Heart right ventricle (tissue), 16 donors: ENCODE measurements around the gene PBRM1. TPM values are rescaled to one million over a fixed set of nuclear protein-coding genes. Genes with fewer than 3 reads are reported as not detected.

ENCODE experiments used
- ATAC-seq, 8 donors: fragments of 200-7000 bp; cut with Tn5 transposase; one replicate each; pipeline ENCODE4 v1.9.1; 2020; ENCODE audit warnings: mild to moderate bottlenecking in 8 of 8, moderate library complexity in 8 of 8, moderate number of reproducible peaks in 1 of 8
- DNase-seq, 2 donors: peaks; one replicate each; pipeline ENCODE4 v3.0.0-alpha.2; 2020
- H3K27ac ChIP-seq, 10 donors: fragments of 200-600 bp; sonication (generic) in 2 of 10; one replicate each; pipeline versions ENCODE4 v1.5.0 to v1.8.0; 2020 to 2022; ENCODE audit warnings: mild to moderate bottlenecking in 3 of 10
- H3K27me3 ChIP-seq, 7 donors: fragments of 200-600 bp; one replicate each; pipeline ENCODE4 v1.8.0; 2021 to 2022; ENCODE audit warnings: mild to moderate bottlenecking in 2 of 7
- H3K36me3 ChIP-seq, 9 donors: fragments of 200-600 bp; sonication (generic) in 1 of 9; one replicate each; pipeline versions ENCODE4 v1.5.0 to v1.8.0; 2020 to 2022; ENCODE audit warnings: mild to moderate bottlenecking in 2 of 9
- H3K4me1 ChIP-seq, 9 donors: fragments of 200-600 bp; sonication (generic) in 1 of 9; one replicate each; pipeline versions ENCODE4 v1.5.0 to v1.8.0; 2020 to 2022; ENCODE audit warnings: mild to moderate bottlenecking in 4 of 9
- H3K4me3 ChIP-seq, 10 donors: fragments of 200-600 bp; sonication (generic) in 2 of 10; one replicate each; pipeline versions ENCODE4 v1.5.0 to v1.8.0; 2020 to 2022; ENCODE audit warnings: mild to moderate bottlenecking in 7 of 10, moderate library complexity in 2 of 10
- H3K9me3 ChIP-seq, 11 donors: fragments of 200-600 bp in 10 of 11; sonication (generic) in 2 of 11; one replicate each; pipeline versions ENCODE4 v1.5.0 to v1.8.0; 2013 to 2022; ENCODE audit warnings: mild to moderate bottlenecking in 2 of 11, control low read depth in 1 of 11, moderate library complexity in 1 of 11
- WGBS, 2 donors: extraction: QIAGEN DNeasy Blood & Tissue Kit; methylation state at CpG; one replicate each; pipeline ENCODE4 v1.1.7; 2013; ENCODE audit warnings: inconsistent platforms in 1 of 2; 5-methylcytosine and 5-hydroxymethylcytosine counted together
- intact Hi-C, 10 donors: fragments of 100-400 bp; cut with DNase I; formaldehyde crosslinking; loops; one replicate each; pipeline versions ENCODE4 v1.11.1 to v1.14.2; 2022
- polyA plus RNA-seq, 2 donors: library from polyadenylated mRNA; stranded (reverse); fragments of 200-250 nt; gene quantifications; one replicate each; pipeline ENCODE4 v1.2.3, GENCODE V29; 2013
- total RNA-seq, 10 donors: library from RNA; stranded (reverse); fragmentation: NEBNext Ultra II Directional in 3 of 10; extraction: Animal tissue kit (Norgen Biotek cat#: 25700) in 3 of 10; gene quantifications; one replicate each; pipeline versions ENCODE4 v1.2.1 to v1.2.4, GENCODE V29; 2021 to 2023
- TF ChIP-seq, protein P1 (sequence below), 9 donors: fragments of 200-600 bp; sonication (generic) in 2 of 9; IDR thresholded peaks; one replicate each; pipeline versions ENCODE4 v1.5.0 to v1.8.0; 2021 to 2022; ENCODE audit warnings: antibody characterized with exemption in 9 of 9, mild to moderate bottlenecking in 5 of 9, moderate library complexity in 1 of 9
- donor health status: Arrhythmogenic right ventricular cardiomyopathy.
- donor health status: ischemic (EF 13 %, LVEDD 7.1; RV severe dilation, severe dysfunction).
- donor health status: healthy with polysubstance abuse.
- donor health status: DM: no; HTN: yes; CAD: no.
- donor health status: DM: no; HTN: no; CAD: no.
- donor health status: ischemic (EF 25% LVEDD 6.9; RV normal size, moderate dysfunction).
- donor health status: ischemic (EF 25% LVEDD 5.7; RV mildly dilated, moderate dysfunction).
- donor health status: healthy.
- donor health status: DM: yes; HTN: yes; CAD: no.
- donor health status: Ischemic cardiomyopathy.
- donor health status: ischemic (EF 35%, LVEDD 5.7; RV mildly dilated, moderate dysfunction).
- donor health status: nonischemic (EF 11% LVEDD 7.7; RV severe dilation, severe dysfunction).
- donor health status: DM: yes; HTN: yes; CAD: no.
- donor health status: PGD.
- donor health status: ischemic (EF 29% LVEDD 5.4; RV normal size, mild dysfunction).
- donor health status: nonischemic (EF 23%, LVEDD 6.1; RV moderate dilation, normal function).

Gene PBRM1
- total and polyA plus RNA-seq, 12 donors: 6.0 to 63.9 (median 50.8) TPM

GRCh38 chr3:52524258-52524751 is 161.4 kb downstream of the PBRM1 start:
- Histone ChIP-seq H3K4me1 (peaks cover 20 to 51% (median 35%) of the 10 kb centered on the region in 9 donors), H3K27me3 (no peaks in the 10 kb centered on the region), H3K27ac (peak overlapping the region; percentile 56 to 91 (median 80)), H3K9me3 (no peaks in the 10 kb centered on the region), H3K36me3 (peaks cover 0 to 98% (median 19%) of the 10 kb centered on the region in 9 donors), H3K4me3 (no peak overlapping the region)
- ATAC-seq: no peak
- DNase-seq: no peak
- TF ChIP-seq, protein P1, sequence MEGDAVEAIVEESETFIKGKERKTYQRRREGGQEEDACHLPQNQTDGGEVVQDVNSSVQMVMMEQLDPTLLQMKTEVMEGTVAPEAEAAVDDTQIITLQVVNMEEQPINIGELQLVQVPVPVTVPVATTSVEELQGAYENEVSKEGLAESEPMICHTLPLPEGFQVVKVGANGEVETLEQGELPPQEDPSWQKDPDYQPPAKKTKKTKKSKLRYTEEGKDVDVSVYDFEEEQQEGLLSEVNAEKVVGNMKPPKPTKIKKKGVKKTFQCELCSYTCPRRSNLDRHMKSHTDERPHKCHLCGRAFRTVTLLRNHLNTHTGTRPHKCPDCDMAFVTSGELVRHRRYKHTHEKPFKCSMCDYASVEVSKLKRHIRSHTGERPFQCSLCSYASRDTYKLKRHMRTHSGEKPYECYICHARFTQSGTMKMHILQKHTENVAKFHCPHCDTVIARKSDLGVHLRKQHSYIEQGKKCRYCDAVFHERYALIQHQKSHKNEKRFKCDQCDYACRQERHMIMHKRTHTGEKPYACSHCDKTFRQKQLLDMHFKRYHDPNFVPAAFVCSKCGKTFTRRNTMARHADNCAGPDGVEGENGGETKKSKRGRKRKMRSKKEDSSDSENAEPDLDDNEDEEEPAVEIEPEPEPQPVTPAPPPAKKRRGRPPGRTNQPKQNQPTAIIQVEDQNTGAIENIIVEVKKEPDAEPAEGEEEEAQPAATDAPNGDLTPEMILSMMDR (IDR thresholded peaks at IDR 0.05): no peak
- WGBS, 2 donors: 93% methylated on average over 18 of the region's 18 CpGs
- intact Hi-C loops: loop anchor here in 1 of 10 donors (5.0 kb wide), 1 partner anchor 42 kb away; no protein-coding TSS in a partner anchor

GRCh38 chr3:52523386-52524257 is 162.1 kb downstream of the PBRM1 start:
- Histone ChIP-seq H3K27ac (peak overlapping the region in 1 of 10 donors; percentile 91), H3K36me3 (peaks cover 0 to 100% (median 19%) of the 10 kb centered on the region in 9 donors), H3K27me3 (no peaks in the 10 kb centered on the region), H3K4me3 (no peak overlapping the region), H3K9me3 (no peaks in the 10 kb centered on the region), H3K4me1 (peaks cover 19 to 44% (median 29%) of the 10 kb centered on the region in 9 donors)
- peak in 1 of 2 donors; percentile 16 for DNase-seq
- no peak for ATAC-seq
- 96 to 97% methylated on average over 26 of the region's 26 CpGs for WGBS, 2 donors
- TF ChIP-seq, protein P1 (IDR thresholded peaks at IDR 0.05): no peak
- intact Hi-C loops: loop anchor here in 1 of 10 donors (5.0 kb wide), 1 partner anchor 41 kb away; no protein-coding TSS in a partner anchor

- H3K36me3 ChIP-seq: peaks cover 0 to 100% (median 13%) of the 10 kb centered on the region in 9 donors
- DNase-seq: peak in 1 of 2 donors; percentile 10
- WGBS, 2 donors: 95 to 96% methylated on average over 14 of the region's 14 CpGs
Observed at GRCh38 chr3:52522651-52523251, 163.0 kb downstream of the PBRM1 start.

More at GRCh38 chr3:52522651-52523251, 163.0 kb downstream of the PBRM1 start:
- intact Hi-C loops: loop anchor here in 1 of 10 donors (5.0 kb wide), 1 partner anchor 40 kb away; no protein-coding TSS in a partner anchor
- no peak for ATAC-seq
- no peak overlapping the region for H3K4me3 ChIP-seq
- no peaks in the 10 kb centered on the region for H3K9me3 ChIP-seq
- H3K4me1 ChIP-seq: peaks cover 19 to 39% (median 29%) of the 10 kb centered on the region in 9 donors
- TF ChIP-seq, protein P1 (IDR thresholded peaks at IDR 0.05): no peak
- no peaks in the 10 kb centered on the region for H3K27me3 ChIP-seq
- no peak overlapping the region for H3K27ac ChIP-seq
